ENCODE measurements around the gene DIP2A. TPM values are rescaled to one million over a fixed set of nuclear protein-coding genes. Genes with fewer than 3 reads are reported as not detected.

DIP2A gene
- total RNA-seq, 1 donor from 2014 or later: 57.2 TPM

DNA sequence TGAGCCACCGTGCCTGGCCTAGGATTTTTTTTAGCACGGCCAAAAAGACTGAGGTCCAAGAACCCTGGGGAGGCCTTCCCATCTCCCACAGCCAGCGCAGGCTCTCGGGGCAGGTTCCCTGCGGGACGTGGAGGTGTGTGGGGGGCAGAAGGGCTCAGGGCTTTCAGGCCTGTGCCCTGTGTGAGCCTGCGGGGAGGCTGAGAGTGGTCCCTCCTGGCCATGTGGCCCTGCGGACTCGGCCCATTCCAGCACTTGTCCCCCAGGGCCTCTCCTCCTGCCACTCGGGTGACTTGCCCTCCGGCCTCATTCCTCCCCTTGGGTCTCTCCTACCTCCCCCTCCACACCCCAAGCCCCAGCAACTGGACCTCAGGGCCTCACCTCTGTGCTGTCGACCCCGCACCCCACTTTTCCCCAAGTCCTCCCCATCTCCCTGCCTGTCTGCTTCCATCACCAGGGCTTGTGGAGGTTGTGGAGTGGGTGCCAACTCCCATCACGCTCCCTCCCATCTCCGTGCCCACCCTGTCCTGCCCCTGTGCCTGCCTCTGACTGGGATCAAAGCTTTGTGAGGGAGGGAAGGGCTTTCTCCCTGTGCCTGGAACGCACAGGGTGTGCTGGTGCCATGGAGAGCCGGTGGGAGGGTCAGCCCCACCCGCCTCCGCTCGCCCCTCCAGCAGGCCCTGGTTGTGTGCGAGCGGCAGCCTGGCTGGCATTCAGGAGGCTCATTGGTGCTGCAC, 32.2 kb upstream of the DIP2A start:
- TF ChIP-seq, protein P1, sequence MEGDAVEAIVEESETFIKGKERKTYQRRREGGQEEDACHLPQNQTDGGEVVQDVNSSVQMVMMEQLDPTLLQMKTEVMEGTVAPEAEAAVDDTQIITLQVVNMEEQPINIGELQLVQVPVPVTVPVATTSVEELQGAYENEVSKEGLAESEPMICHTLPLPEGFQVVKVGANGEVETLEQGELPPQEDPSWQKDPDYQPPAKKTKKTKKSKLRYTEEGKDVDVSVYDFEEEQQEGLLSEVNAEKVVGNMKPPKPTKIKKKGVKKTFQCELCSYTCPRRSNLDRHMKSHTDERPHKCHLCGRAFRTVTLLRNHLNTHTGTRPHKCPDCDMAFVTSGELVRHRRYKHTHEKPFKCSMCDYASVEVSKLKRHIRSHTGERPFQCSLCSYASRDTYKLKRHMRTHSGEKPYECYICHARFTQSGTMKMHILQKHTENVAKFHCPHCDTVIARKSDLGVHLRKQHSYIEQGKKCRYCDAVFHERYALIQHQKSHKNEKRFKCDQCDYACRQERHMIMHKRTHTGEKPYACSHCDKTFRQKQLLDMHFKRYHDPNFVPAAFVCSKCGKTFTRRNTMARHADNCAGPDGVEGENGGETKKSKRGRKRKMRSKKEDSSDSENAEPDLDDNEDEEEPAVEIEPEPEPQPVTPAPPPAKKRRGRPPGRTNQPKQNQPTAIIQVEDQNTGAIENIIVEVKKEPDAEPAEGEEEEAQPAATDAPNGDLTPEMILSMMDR (IDR thresholded peaks at IDR 0.05; ENCODE audit: unreplicated experiment): no peak
- no peaks in the 10 kb centered on the region for H3K27me3 Mint-ChIP-seq (ENCODE audit: low read depth)
- no peaks in the 10 kb centered on the region for H3K9me3 Mint-ChIP-seq
- H3K36me3 Mint-ChIP-seq: peaks cover 10% of the 10 kb centered on the region
- no peaks in the 10 kb centered on the region for H3K4me1 Mint-ChIP-seq
- no peak for DNase-seq (ENCODE audit: low spot score in 2 of 2, unreplicated experiment in 2 of 2)
- H3K4me3 Mint-ChIP-seq: no peak overlapping the region
- H3K27ac Mint-ChIP-seq: no peak overlapping the region

DNA sequence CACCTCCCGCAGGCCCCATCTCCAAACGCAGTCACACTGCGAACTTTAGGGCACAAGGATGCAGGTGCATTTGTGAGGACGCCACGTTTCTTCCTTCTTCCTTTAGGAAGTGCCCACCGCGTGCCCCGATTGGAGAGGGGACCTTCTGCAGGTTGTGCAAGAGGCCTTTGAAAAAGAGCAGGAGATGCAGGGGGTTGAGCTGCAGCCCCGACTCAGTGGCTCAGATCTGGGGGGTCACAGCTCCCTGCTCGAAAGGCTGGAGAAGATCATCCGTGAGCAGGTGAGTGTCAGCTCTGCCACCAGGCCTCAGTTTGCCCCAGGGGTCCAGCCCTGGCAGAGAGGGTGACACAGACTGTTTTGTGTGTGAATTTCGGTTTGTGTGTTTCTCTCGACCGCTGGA, 31.2 kb upstream of the DIP2A start:
- no peaks in the 10 kb centered on the region for H3K27me3 Mint-ChIP-seq (ENCODE audit: low read depth)
- peaks cover 19% of the 10 kb centered on the region for H3K36me3 Mint-ChIP-seq
- TF ChIP-seq, protein P1 (IDR thresholded peaks at IDR 0.05; ENCODE audit: unreplicated experiment): no peak
- H3K4me1 Mint-ChIP-seq: no peaks in the 10 kb centered on the region
- no peak overlapping the region for H3K27ac Mint-ChIP-seq
- H3K4me3 Mint-ChIP-seq: no peak overlapping the region
- no peaks in the 10 kb centered on the region for H3K9me3 Mint-ChIP-seq
- no peak for DNase-seq (ENCODE audit: low spot score in 2 of 2, unreplicated experiment in 2 of 2)

- H3K4me1 Mint-ChIP-seq: no peaks in the 10 kb centered on the region
- TF ChIP-seq, protein P1 (IDR thresholded peaks at IDR 0.05; ENCODE audit: unreplicated experiment): no peak
- no peak for DNase-seq (ENCODE audit: low spot score in 2 of 2, unreplicated experiment in 2 of 2)
- H3K9me3 Mint-ChIP-seq: no peaks in the 10 kb centered on the region
- H3K4me3 Mint-ChIP-seq: no peak overlapping the region
- H3K27ac Mint-ChIP-seq: no peak overlapping the region
- H3K27me3 Mint-ChIP-seq (ENCODE audit: low read depth): no peaks in the 10 kb centered on the region
- peaks cover 19% of the 10 kb centered on the region for H3K36me3 Mint-ChIP-seq
Measured at GRCh38 chr21:46428286-46428685, 30.4 kb upstream of the DIP2A start.

DNA sequence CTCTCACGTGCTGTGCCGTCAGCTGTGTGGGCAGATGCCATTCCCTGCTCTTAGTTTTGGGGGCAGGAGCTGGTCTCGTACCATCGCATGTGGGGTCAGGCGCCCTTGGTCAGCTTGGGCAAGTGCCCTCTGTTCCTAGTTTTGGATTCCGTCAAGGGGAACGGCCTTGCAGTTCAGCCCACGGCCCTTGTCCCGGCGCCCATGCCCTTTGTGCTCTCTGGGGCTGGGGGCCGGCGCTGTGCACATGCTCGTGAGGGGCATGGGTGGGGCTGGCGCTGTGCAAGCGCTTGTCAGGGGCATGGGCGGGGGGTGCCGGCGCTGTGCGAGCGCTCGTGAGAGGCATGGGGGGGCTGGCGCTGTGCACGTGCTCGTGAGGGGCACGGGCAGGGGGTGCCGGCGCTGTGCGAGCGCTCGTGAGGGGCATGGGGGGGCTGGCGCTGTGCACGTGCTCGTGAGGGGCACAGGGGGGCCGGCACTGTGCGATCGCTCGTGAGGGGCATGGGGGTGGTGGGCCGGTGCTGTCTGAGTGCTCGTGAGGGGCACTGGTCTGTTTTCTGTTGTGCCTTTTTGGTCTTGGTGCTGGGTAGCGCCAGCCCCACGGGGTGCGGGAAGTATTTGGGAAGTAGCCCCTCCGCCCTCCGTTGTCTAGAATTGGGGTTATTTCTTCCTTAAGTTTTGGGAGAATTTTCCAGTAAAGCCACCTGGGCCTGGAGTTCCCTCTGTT, 29.5 kb upstream of the DIP2A start:
- Mint-ChIP-seq H3K27me3 (ENCODE audit: low read depth) (no peaks in the 10 kb centered on the region), H3K4me3 (no peak overlapping the region), H3K4me1 (no peaks in the 10 kb centered on the region), H3K36me3 (peaks cover 19% of the 10 kb centered on the region), H3K9me3 (no peaks in the 10 kb centered on the region), H3K27ac (no peak overlapping the region)
- TF ChIP-seq, protein P1 (IDR thresholded peaks at IDR 0.05; ENCODE audit: unreplicated experiment): no peak
- no peak for DNase-seq (ENCODE audit: low spot score in 2 of 2, unreplicated experiment in 2 of 2)

- TF ChIP-seq, protein P1 (IDR thresholded peaks at IDR 0.05; ENCODE audit: unreplicated experiment): no peak
- Mint-ChIP-seq H3K4me1 (no peaks in the 10 kb centered on the region), H3K27ac (no peak overlapping the region), H3K4me3 (no peak overlapping the region), H3K27me3 (ENCODE audit: low read depth) (no peaks in the 10 kb centered on the region), H3K36me3 (peaks cover 24% of the 10 kb centered on the region), H3K9me3 (no peaks in the 10 kb centered on the region)
- no peak for DNase-seq (ENCODE audit: low spot score in 2 of 2, unreplicated experiment in 2 of 2)
Measured at GRCh38 chr21:46429754-46430681, 28.7 kb upstream of the DIP2A start.
